ENCODE results near the gene COL20A1.

COL20A1 gene

DNA sequence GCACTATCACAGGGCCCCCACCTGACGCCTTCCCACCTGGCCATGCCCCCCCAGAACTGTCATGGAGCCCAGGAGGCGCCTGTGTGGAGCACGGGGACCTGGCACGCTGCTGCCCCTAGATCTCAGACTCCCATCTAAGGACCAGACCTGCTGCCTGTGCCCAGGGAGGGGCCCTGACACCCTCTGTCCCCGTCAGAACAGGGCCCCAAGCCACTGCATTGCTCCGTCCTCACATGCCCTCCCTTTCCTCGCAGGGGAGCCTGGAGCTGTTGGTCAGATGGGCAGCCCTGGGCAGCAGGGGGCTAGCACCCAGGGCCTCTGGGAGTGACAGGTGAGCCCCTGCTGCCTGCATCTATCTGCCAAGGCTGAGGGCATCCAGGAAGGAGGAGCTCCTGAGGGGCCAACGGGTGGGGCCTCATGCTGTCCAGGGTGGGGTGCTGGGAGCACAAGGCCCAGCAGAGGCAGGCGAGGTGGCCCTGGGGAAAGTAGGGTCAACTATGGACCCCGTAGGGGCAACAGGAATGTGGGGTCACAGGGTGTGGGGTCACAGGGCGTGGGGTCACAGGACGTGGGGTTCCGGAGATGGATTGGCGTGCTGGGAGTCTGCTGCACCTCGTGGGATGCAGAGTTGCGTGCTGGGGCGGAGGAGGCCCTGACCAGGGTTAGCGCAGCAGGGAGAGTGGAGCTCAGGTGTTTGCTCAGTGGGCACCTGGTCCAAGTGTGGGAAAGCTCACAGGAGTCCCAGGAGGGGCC is 36.5 kb downstream of the COL20A1 start:
- H3K36me3 ChIP-seq (ENCODE audit: control insufficient read depth, insufficient read depth, low read length) = no peaks in the 10 kb centered on the region
- no peak for TF ChIP-seq CTCF (IDR thresholded peaks at IDR 0.05; ENCODE audit: insufficient read depth, low read length, poor library complexity, severe bottlenecking)
- no peak for DNase-seq (ENCODE audit: extremely low read depth, insufficient read length)
- no peak overlapping the region for H3K4me3 ChIP-seq (replicated peaks; ENCODE audit: low read depth, low read length)
- H3K27me3 ChIP-seq (replicated peaks; ENCODE audit: control insufficient read depth, insufficient read depth, low read length) = no peaks in the 10 kb centered on the region

- no peak for DNase-seq (ENCODE audit: extremely low read depth, insufficient read length)
- no peaks in the 10 kb centered on the region for H3K36me3 ChIP-seq (ENCODE audit: control insufficient read depth, insufficient read depth, low read length)
- no peaks in the 10 kb centered on the region for H3K27me3 ChIP-seq (replicated peaks; ENCODE audit: control insufficient read depth, insufficient read depth, low read length)
- no peak overlapping the region for H3K4me3 ChIP-seq (replicated peaks; ENCODE audit: low read depth, low read length)
- no peak for TF ChIP-seq CTCF (IDR thresholded peaks at IDR 0.05; ENCODE audit: insufficient read depth, low read length, poor library complexity, severe bottlenecking)
Observed at GRCh38 chr20:63330084-63330760, 37.2 kb downstream of the COL20A1 start.

GRCh38 chr20:63330940-63331339 is 38.0 kb downstream of the COL20A1 start:
- Histone ChIP-seq H3K27me3 (replicated peaks; ENCODE audit: control insufficient read depth, insufficient read depth, low read length) (no peaks in the 10 kb centered on the region; the same call in 1 of the 2 replicates), H3K36me3 (ENCODE audit: control insufficient read depth, insufficient read depth, low read length) (no peaks in the 10 kb centered on the region), H3K4me3 (replicated peaks; ENCODE audit: low read depth, low read length) (no peak overlapping the region)
- no peak for TF ChIP-seq CTCF (IDR thresholded peaks at IDR 0.05; ENCODE audit: insufficient read depth, low read length, poor library complexity, severe bottlenecking)
- DNase-seq (ENCODE audit: extremely low read depth, insufficient read length) = no peak

DNA sequence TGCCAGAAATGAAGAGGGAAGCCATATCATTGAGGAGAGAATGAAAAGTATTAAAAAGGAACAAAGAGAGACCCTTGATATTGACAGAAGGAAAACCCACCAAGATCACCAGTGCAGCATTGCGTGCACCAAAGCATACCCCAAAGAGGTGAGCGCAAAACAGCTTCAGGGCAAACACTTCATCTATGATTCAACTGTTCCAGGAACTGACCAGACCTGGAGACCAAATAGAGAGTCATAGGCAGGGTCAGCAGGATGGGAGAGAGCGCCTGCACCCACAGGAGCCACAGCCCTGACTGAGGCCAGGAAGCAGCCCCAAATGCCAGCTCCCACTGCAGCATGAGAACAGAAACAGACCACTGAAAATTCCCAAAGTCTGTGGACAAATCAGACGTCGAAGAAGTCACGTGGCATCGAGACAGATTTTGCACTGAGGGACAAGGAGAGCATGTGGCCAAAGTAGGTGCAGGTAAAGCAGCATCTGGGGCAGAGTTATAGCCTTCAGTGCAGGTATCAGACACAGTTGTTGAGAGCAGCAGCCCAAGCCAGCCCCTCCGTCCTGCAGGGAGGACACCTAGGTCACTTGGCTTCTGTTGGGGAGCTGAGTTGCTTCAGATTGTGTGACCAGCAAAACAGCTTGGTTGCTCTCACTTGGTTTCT is 38.9 kb downstream of the COL20A1 start:
- Histone ChIP-seq H3K4me3 (replicated peaks; ENCODE audit: low read depth, low read length) (no peak overlapping the region), H3K36me3 (ENCODE audit: control insufficient read depth, insufficient read depth, low read length) (no peaks in the 10 kb centered on the region), H3K27me3 (replicated peaks; ENCODE audit: control insufficient read depth, insufficient read depth, low read length) (no peaks in the 10 kb centered on the region; the same call in 1 of the 2 replicates)
- no peak for DNase-seq (ENCODE audit: extremely low read depth, insufficient read length)
- TF ChIP-seq CTCF (IDR thresholded peaks at IDR 0.05; ENCODE audit: insufficient read depth, low read length, poor library complexity, severe bottlenecking) = no peak

DNA sequence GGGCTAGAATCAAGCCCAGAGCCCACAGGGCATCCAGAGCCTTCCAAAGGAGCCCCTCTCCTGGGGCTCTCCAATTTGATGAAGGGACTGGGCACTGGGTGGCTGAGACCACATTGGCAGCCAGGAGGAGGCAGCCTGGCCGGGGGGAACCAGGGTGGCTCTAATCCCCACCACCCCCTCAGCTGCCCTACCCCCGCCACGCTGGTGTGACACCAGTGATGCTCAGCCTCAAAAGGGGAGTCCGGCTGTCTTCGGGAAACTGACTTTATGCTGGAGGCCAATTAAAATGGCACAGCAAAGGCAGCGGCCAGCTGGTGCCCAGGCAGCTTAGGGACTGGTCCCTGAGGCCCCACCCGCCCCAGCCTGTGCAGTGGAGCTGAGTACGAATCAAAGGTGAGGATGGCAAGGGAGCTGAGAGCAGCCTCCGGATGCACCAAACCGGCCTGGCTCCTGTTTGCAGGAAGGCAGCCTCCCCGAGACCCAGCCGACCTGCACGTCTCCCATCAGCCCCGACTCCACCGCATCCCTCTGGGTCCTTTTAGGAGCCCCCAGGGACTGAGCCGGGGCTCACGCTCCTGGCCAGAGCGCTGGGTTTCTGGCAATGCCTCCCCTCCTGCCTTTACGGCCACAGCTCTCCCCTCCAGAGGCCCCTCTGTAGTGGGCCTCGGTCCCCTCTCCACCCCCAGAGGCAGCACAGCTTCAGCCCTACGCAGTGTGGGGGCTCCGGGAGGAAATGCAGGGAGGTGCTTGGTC is 39.7 kb downstream of the COL20A1 start:
- Histone ChIP-seq H3K27me3 (replicated peaks; ENCODE audit: control insufficient read depth, insufficient read depth, low read length) (no peaks in the 10 kb centered on the region; the same call in 1 of the 2 replicates), H3K36me3 (ENCODE audit: control insufficient read depth, insufficient read depth, low read length) (no peaks in the 10 kb centered on the region), H3K4me3 (replicated peaks; ENCODE audit: low read depth, low read length) (no peak overlapping the region)
- TF ChIP-seq CTCF (IDR thresholded peaks at IDR 0.05; ENCODE audit: insufficient read depth, low read length, poor library complexity, severe bottlenecking) = no peak
- no peak for DNase-seq (ENCODE audit: extremely low read depth, insufficient read length)
